HG02885 (cell line): ENCODE results near the gene CPAMD8.

Source experiments
- ATAC-seq: cut with Tn5 transposase; IDR thresholded peaks from one replicate; pipeline ENCODE4 v1.9.1; 2021; ENCODE audit warnings: mild to moderate bottlenecking; ENCODE audit not compliant: unreplicated experiment, poor library complexity

The CPAMD8 gene

GRCh38 chr19:16922949-16923348 lies 103.7 kb downstream of the CPAMD8 start:
- ATAC-seq, result no peak

- no peak for ATAC-seq
Measured at GRCh38 chr19:16922592-16922934, 104.0 kb downstream of the CPAMD8 start.

GRCh38 chr19:16921766-16922591 lies 104.6 kb downstream of the CPAMD8 start:
- ATAC-seq, result no peak

GRCh38 chr19:16920816-16921529 lies 105.6 kb downstream of the CPAMD8 start:
- ATAC-seq, result no peak

GRCh38 chr19:16919496-16919895 lies 107.1 kb downstream of the CPAMD8 start:
- no peak for ATAC-seq

- ATAC-seq, result no peak
Measured at GRCh38 chr19:16917401-16917800, 109.2 kb downstream of the CPAMD8 start.

GRCh38 chr19:16915734-16916133 lies 110.9 kb downstream of the CPAMD8 start:
- ATAC-seq, result no peak

GRCh38 chr19:16915135-16915534 lies 111.5 kb downstream of the CPAMD8 start:
- no peak for ATAC-seq

GRCh38 chr19:16914421-16914820 lies 112.2 kb downstream of the CPAMD8 start:
- no peak for ATAC-seq

- no peak for ATAC-seq
Measured at GRCh38 chr19:16912780-16913179, 113.8 kb downstream of the CPAMD8 start.

- ATAC-seq, result no peak
Measured at GRCh38 chr19:16911046-16911445, 115.6 kb downstream of the CPAMD8 start.

GRCh38 chr19:16908759-16909158 lies 117.9 kb downstream of the CPAMD8 start:
- no peak for ATAC-seq

- ATAC-seq, result no peak
Measured at GRCh38 chr19:16904599-16904998, 122.0 kb downstream of the CPAMD8 start.

GRCh38 chr19:16903347-16903746 lies 123.3 kb downstream of the CPAMD8 start:
- no peak for ATAC-seq

GRCh38 chr19:16902545-16902944 lies 124.1 kb downstream of the CPAMD8 start:
- ATAC-seq, result no peak

- no peak for ATAC-seq
Measured at GRCh38 chr19:16901491-16902175, 125.0 kb downstream of the CPAMD8 start.

- ATAC-seq, result no peak
Measured at GRCh38 chr19:16899566-16900075, 127.0 kb downstream of the CPAMD8 start.

GRCh38 chr19:16898361-16899015 lies 128.1 kb downstream of the CPAMD8 start:
- ATAC-seq, result no peak

- no peak for ATAC-seq
Measured at GRCh38 chr19:16897856-16898161, 128.8 kb downstream of the CPAMD8 start.

- ATAC-seq, result peak; percentile 61
Measured at GRCh38 chr19:16897029-16897855, 129.4 kb downstream of the CPAMD8 start.
